Activated naive CD4-positive, alpha-beta T cell (primary cell): ENCODE measurements around the gene DHX36.

ENCODE experiments used
- DNase-seq, 4 experiments: peaks; one replicate each; lab custom pipeline; 2025; lab: John Stamatoyannopoulos, UW

Gene DHX36

GRCh38 chr3:154323891-154324738 is at the start of gene DHX36:
Gene DHX36, minus strand, starts transcription at chr3:154324487. Its CDS starts 71 bp downstream, at chr3:154324416.
- DNase-seq, result peak; percentile 66 to 80 (median 76)

DNA sequence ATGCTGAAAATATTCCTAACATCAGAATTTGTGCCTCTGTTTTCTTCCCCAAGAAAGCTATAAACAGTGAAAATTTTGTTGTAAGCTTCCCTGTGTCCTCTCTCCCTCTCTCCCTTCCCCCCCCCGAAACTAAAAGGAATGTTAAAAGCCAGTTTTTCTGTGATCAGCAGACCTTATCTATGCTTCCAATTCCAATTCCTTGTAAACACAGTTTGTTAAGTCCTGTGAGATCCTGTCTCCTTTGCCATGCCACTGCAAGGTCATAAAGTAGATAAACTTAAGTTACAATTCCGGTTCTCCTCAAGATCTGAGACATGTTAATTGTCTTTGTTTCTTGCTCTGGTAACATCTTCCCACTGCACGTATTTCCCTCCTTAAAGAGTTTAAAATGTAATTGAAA is 42.9 kb upstream of the DHX36 start:
- DNase-seq, result no peak

DNA sequence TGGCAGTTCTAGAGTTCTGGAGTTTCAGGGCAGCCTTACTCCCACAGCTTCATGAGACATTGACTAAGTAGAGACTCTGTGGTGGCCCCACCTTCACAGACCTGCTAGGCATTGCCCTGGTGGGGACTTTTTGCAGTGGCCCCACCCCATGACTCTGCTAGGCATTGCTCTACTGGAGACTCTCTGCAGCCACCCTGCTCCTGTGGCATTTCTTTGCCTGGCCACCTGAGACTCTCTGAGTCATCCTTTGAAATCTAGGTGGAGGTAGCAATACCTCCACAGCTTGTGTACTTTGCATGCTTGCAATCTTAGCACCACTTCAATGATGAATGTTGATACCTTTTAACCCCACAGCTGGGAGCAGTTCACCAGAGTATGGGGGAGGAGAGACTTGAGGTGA is 40.6 kb upstream of the DHX36 start:
- no peak for DNase-seq

DNA sequence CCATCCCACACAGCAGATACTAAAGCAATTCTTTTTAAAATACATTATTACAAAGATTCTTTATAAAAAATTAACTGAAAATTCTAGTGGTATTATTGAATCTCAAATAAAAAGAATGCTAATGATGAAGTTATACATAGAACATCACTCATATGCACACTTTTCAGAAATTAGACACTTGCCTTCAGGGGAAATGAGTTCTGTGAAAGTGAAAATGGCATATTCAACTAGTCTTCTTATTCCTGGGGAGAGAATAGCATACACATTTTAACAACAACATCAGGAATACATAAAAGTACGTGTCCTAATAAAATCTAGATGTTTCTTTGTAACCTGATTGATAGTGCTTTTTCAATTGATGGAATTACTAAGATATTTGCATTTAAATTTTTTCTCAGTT is 36.8 kb upstream of the DHX36 start:
- no peak for DNase-seq

DNA sequence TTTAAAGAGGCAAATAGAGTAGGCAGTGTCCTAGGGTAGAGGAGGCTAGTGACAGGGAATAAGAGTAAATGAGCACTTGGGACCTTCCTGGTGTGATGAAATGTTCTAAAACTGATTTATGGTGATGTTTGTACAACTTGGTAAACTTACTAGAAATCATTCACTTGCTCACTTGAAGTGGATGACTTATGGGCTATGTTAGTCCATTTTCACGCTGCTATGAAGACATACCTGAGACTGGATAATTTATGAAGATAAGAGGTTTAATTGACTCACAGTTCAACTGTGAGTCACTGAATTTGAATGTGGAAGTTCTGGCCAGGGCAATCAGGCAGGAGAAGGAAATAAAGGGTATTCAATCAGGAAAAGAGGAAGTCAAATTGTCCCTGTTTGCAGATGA is 31.7 kb upstream of the DHX36 start:
- DNase-seq, result no peak

DNA sequence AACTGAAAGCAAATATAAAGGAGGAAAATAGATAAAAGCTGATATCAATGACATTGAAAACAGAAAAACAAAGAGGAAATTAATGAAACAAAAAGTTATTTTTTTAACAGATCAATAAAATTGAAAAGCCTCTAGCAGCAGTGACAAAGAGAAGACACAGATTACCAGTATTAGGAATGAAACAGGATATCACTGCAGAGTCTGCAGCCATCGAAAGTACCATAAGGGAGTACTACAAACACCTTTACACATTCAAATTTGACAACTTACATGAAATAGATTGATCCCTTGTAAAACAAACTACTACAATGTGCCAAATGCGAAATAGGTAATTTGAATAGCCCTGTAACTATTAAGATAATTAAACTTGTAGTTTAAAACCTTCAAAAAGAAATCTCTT is 24.9 kb upstream of the DHX36 start:
- no peak for DNase-seq

GRCh38 chr3:154345422-154346122 is 21.3 kb upstream of the DHX36 start:
- DNase-seq, result no peak

GRCh38 chr3:154338570-154338969 is 14.3 kb upstream of the DHX36 start:
- DNase-seq, result no peak

GRCh38 chr3:154338008-154338407 is 13.7 kb upstream of the DHX36 start:
- DNase-seq, result no peak

DNA sequence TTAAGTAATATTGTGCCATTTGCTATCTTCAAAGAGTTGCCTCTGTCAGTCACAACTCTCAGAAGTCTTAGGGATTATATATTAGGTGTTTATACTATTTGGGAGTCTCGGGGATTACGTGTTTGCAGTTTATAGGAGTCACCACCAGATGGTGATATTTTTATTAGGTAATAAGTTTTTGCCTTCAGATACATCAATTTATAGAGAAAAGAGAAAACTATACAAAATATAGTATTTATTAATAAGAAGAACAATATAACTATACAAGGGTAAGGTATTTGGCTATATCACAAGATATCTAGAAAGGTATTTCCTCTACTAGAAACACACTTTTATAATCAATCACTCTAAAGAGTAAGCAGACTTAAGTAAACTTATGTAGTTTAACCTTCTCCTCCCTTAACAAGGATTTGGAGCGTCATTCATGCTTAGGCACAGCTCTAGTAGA is 10.7 kb upstream of the DHX36 start:
- DNase-seq, result no peak

GRCh38 chr3:154327871-154328270 is 3.6 kb upstream of the DHX36 start:
- no peak for DNase-seq

- no peak for DNase-seq
These were observed 632 bp upstream of the DHX36 start for GRCh38 chr3:154324919-154325318.

GRCh38 chr3:154316974-154317767 is 7.1 kb downstream of the DHX36 start:
- no peak for DNase-seq

GRCh38 chr3:154314152-154314551 is 10.1 kb downstream of the DHX36 start:
- no peak for DNase-seq

DNA sequence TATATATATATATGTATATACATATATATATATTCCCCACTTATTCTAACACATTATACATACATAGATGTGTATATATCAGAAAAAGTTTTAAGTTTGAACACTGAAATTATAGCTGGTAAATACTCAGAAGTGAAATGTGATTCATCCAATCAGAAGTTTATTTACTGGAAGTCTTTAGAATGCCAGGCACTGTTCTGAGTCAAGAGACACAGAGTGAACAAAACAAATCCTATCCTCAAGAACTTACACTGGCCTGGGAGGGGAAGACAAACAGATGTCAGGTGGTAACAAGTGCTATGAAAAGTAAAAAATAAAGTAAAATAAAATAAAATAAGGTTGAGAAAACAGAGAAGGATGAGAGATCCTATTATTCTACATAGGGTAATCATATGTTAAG is 13.4 kb downstream of the DHX36 start:
- no peak for DNase-seq

DNA sequence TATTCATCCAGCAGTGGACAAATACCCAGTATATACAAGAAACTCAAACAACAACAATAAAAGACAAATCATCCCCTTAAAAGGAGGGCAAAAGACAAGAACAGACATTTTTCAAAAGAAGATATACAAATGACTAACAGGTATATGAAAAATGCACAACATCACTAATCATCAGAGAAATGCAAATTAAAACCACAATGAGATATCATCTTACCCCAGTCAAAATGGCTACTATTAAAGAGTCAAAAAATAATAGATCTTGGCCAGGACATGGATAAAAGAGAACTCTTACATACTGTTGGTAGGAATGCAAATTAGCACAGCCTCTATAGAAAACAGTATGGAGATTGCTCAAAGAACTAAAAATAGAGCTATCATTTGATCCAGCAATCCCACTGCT is 16.9 kb downstream of the DHX36 start:
- DNase-seq, result no peak

GRCh38 chr3:154304936-154305335 is 19.4 kb downstream of the DHX36 start:
- DNase-seq, result no peak

GRCh38 chr3:154304116-154304786 is 20.0 kb downstream of the DHX36 start:
- DNase-seq, result no peak

DNA sequence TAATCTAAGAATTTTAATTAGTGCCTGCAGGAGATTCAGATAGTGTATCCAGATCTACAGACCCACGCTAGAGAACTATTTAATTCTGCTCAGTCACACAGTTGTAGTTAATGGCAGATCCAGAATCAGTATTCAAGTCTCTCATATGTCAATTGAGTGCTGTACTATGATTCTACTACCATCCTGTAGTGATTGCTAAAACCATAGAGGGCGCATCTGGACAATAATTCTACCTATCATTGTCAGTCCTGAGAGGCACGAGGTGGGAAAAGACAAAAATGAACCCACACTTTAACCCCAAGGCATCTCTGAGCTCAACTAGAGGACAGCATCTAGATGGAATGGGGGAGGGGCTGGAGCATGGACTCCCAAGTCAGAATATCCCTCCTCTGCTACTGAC is 22.7 kb downstream of the DHX36 start:
- DNase-seq, result no peak

DNA sequence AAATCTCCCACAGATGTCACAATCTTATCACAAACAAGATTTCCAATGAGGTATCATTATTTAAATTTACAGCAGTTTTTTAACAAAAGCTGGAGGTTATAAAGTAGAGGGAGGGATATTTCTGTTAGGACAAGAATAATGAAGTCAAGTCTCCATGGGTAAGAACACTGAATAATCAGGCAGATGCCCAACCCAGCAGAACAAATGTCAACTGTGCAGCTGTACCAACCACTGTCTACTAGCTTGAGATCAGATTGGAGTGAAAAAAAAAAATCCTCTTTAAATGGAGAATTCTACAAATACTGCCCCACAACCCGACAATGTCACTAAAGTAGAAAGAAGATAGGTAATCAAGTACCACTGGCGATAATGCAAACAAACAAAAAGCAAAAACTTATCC is 30.3 kb downstream of the DHX36 start:
- no peak for DNase-seq

GRCh38 chr3:154290187-154290586 is 34.1 kb downstream of the DHX36 start:
- DNase-seq, result no peak

DNA sequence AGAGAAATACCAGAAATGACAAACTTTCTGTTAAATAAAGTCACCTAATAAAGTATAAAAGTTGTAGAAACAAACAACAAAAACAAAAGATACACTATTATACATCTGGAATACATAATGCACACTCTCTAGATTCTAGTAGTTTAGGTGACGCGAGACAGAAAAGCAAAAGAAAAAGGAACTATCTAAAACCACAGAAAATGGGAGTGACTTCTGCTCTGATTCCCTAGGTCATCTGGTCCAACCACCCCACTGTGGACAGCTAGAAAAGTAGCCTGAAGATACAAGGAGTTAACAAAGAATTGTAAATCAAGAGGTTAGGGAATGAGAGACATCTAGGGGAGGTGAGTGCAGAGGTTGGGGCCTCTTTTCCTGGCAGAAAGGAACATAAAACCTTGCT is 39.1 kb downstream of the DHX36 start:
- no peak for DNase-seq
